GM23338 (cell line): ENCODE measurements around the gene EDARADD. TPM values are rescaled to one million over a fixed set of nuclear protein-coding genes. Genes with fewer than 3 reads are reported as not detected.

Experiments
- ATAC-seq: fragments of 200-7000 bp; cut with Tn5 transposase; 3 replicates; pipeline ENCODE4 v1.9.1; 2020
- DNase-seq: peaks from one replicate; pipeline ENCODE4 v3.0.0-alpha.2; 2015; ENCODE audit warnings: low spot score
- H2AFZ ChIP-seq: fragments of 200-600 bp; sonication (generic); 2 replicates; pipeline ENCODE4 v1.8.0; 2016; ENCODE audit warnings: antibody characterized with exemption, mild to moderate bottlenecking, moderate library complexity
- H3F3A ChIP-seq: fragments of 200-600 bp; sonication (generic); replicated peaks from 2 replicates; pipeline ENCODE4 v1.8.0; 2017; ENCODE audit warnings: antibody characterized with exemption, mixed run types, low read depth
- H3K27ac ChIP-seq: fragments of 200-600 bp; sonication (generic); 2 replicates; pipeline ENCODE4 v1.6.1; 2016; ENCODE audit warnings: low read depth
- H3K27me3 ChIP-seq: fragments of 200-600 bp; sonication (generic); 2 replicates; pipeline ENCODE4 v1.8.0; 2016; ENCODE audit warnings: mild to moderate bottlenecking, mixed run types, moderate library complexity; ENCODE audit not compliant: insufficient read depth
- H3K36me3 ChIP-seq: fragments of 200-600 bp; sonication (generic); 2 replicates; pipeline ENCODE4 v1.8.0; 2016; ENCODE audit warnings: mild to moderate bottlenecking; ENCODE audit not compliant: insufficient read depth
- H3K4me1 ChIP-seq: fragments of 200-600 bp; sonication (generic); 2 replicates; pipeline ENCODE4 v1.8.0; 2016; ENCODE audit warnings: mild to moderate bottlenecking, moderate library complexity; ENCODE audit not compliant: insufficient read depth
- H3K4me2 ChIP-seq: fragments of 200-600 bp; sonication (generic); 2 replicates; pipeline ENCODE4 v1.7.1; 2017; ENCODE audit warnings: mixed run types
- H3K4me3 ChIP-seq: fragments of 200-600 bp; sonication (generic); 2 replicates; pipeline ENCODE4 v1.6.1; 2016; ENCODE audit warnings: mixed run types
- H3K79me2 ChIP-seq: fragments of 200-600 bp; sonication (generic); replicated peaks from 2 replicates; pipeline ENCODE4 v1.8.0; 2017; ENCODE audit warnings: mild to moderate bottlenecking; ENCODE audit not compliant: insufficient read depth
- H3K9me2 ChIP-seq: fragments of 200-600 bp; sonication (generic); 2 replicates; pipeline ENCODE4 v1.8.0; 2017; ENCODE audit not compliant: insufficient read depth
- H4K20me1 ChIP-seq: fragments of 200-600 bp; sonication (generic); replicated peaks from 2 replicates; pipeline ENCODE4 v1.8.0; 2017; ENCODE audit warnings: mild to moderate bottlenecking; ENCODE audit not compliant: insufficient read depth
- H3K27ac Mint-ChIP-seq: 2 replicates; pipeline ENCODE4 v1.8.0; 2020; ENCODE audit warnings: inconsistent platforms, mild to moderate bottlenecking, moderate library complexity, mixed read lengths
- H3K27me3 Mint-ChIP-seq: 3 replicates; pipeline ENCODE4 v1.8.0; 2022; ENCODE audit warnings: low read depth, mild to moderate bottlenecking, moderate library complexity, mixed read lengths, inconsistent platforms; ENCODE audit not compliant: insufficient read depth, poor library complexity
- H3K36me3 Mint-ChIP-seq: 3 replicates; pipeline ENCODE4 v1.8.0; 2021; ENCODE audit warnings: low read depth, mild to moderate bottlenecking, inconsistent platforms, moderate library complexity, mixed read lengths
- H3K4me1 Mint-ChIP-seq: 3 replicates; pipeline ENCODE4 v1.8.0; 2020; ENCODE audit warnings: mild to moderate bottlenecking, inconsistent platforms, mixed read lengths
- H3K4me3 Mint-ChIP-seq: 3 replicates; pipeline ENCODE4 v1.8.0; 2021; ENCODE audit warnings: moderate library complexity, mild to moderate bottlenecking, inconsistent platforms, mixed read lengths
- H3K9me3 Mint-ChIP-seq: 3 replicates; pipeline ENCODE4 v1.8.0; 2020; ENCODE audit warnings: moderate library complexity, mild to moderate bottlenecking, inconsistent platforms, mixed read lengths
- CREB1 ChIP-seq: fragments of 250-450 bp; sonication (Bioruptor Pico); IDR thresholded peaks from 2 replicates; pipeline ENCODE4 v1.5.0; 2020; ENCODE audit warnings: low read depth, mild to moderate bottlenecking, moderate library complexity
- ETS1 ChIP-seq: IDR thresholded peaks from 2 replicates; pipeline ENCODE4 v1.6.1; 2016; ENCODE audit warnings: antibody characterized with exemption
- EZH2 ChIP-seq: fragments of 200-600 bp; sonication (generic); IDR thresholded peaks from one replicate; pipeline ENCODE4 v1.8.0; 2017; ENCODE audit warnings: antibody characterized with exemption, mild to moderate bottlenecking, low read depth; ENCODE audit not compliant: unreplicated experiment
- EZH2phosphoT487 ChIP-seq: fragments of 200-600 bp; sonication (generic); IDR thresholded peaks from one replicate; pipeline ENCODE4 v1.8.1; 2018; ENCODE audit warnings: antibody characterized with exemption; ENCODE audit not compliant: unreplicated experiment
- JUNB ChIP-seq: IDR thresholded peaks from one replicate; pipeline ENCODE4 v1.6.1; 2016; ENCODE audit warnings: antibody characterized with exemption; ENCODE audit not compliant: unreplicated experiment
- NANOG ChIP-seq: IDR thresholded peaks from 2 replicates; pipeline ENCODE4 v1.6.1; 2016; ENCODE audit warnings: antibody characterized with exemption, borderline replicate concordance
- POLR2AphosphoS5 ChIP-seq: IDR thresholded peaks from 2 replicates; pipeline ENCODE4 v1.6.1; 2016; ENCODE audit warnings: antibody characterized with exemption, low read depth
- REST ChIP-seq: IDR thresholded peaks from one replicate; pipeline ENCODE4 v1.6.1; 2018; ENCODE audit warnings: antibody characterized with exemption; ENCODE audit not compliant: unreplicated experiment
- ZNF114 ChIP-seq: fragments of 250-450 bp; sonication (Bioruptor Pico); IDR thresholded peaks from 2 replicates; pipeline ENCODE4 v1.5.0; 2020; ENCODE audit warnings: mild to moderate bottlenecking, moderate library complexity
- ZNF331 ChIP-seq: fragments of 250-450 bp; sonication (Bioruptor Pico); IDR thresholded peaks from 2 replicates; pipeline ENCODE4 v1.5.0; 2020; ENCODE audit warnings: low read depth, mild to moderate bottlenecking, moderate library complexity
- ZNF462 ChIP-seq: fragments of 250-450 bp; sonication (Bioruptor Pico); IDR thresholded peaks from 2 replicates; pipeline ENCODE4 v1.5.0; 2020; ENCODE audit warnings: mild to moderate bottlenecking, moderate library complexity
- polyA plus RNA-seq: library from polyadenylated mRNA; unstranded; fragments of >200 nt; fragmentation: Nextera tagmentation; extraction: Ambion mirVana; gene quantifications from 2 replicates; pipeline ENCODE4 v1.2.1, GENCODE V29; 2016
- total RNA-seq: library from RNA; depleted of rRNA; stranded (reverse); fragments of >200 nt; shearing (Covaris generic); gene quantifications from 2 replicates; pipeline ENCODE4 v1.2.3, GENCODE V29; 2014

The EDARADD gene
- total and polyA plus RNA-seq, 2 experiments from 2014 or later, result 3.7 to 4.4 TPM

- TF ChIP-seq ETS1, result no peak
- no peak for TF ChIP-seq ZNF114 (CRISPR knock-in tag)
- TF ChIP-seq EZH2phosphoT487, result no peak
- TF ChIP-seq EZH2, result no peak
- no peak for TF ChIP-seq NANOG
- no peak for TF ChIP-seq POLR2AphosphoS5
Observed at GRCh38 chr1:236426215-236426614, 32.1 kb downstream of the EDARADD start (continued).

- no peak overlapping the region for H3K4me2 ChIP-seq
- H3K9me2 ChIP-seq, result no peaks in the 10 kb centered on the region
- no peak overlapping the region; the same call in 2 of the 3 replicates for H3K4me3 Mint-ChIP-seq
- no peaks in the 10 kb centered on the region; the same call in 1 of the 2 replicates for H3K4me1 ChIP-seq
- DNase-seq, result no peak
- TF ChIP-seq CREB1 (CRISPR knock-in tag) (no peak), POLR2AphosphoS5 (no peak), ETS1 (no peak), REST (no peak), ZNF331 (CRISPR knock-in tag) (no peak), NANOG (no peak), EZH2phosphoT487 (no peak), EZH2 (no peak), JUNB (no peak), ZNF462 (CRISPR knock-in tag) (no peak)
- H3K27ac Mint-ChIP-seq, result no peak overlapping the region
- H2AFZ ChIP-seq, result no peak overlapping the region
- H3K27me3 Mint-ChIP-seq, result peaks cover 4% of the 10 kb centered on the region
- no peaks in the 10 kb centered on the region for H3K36me3 ChIP-seq
- no peaks in the 10 kb centered on the region for H3K27me3 ChIP-seq
- no peak for ATAC-seq
- H3F3A ChIP-seq, result no peaks in the 10 kb centered on the region
- H3K27ac ChIP-seq, result no peak overlapping the region
- no peaks in the 10 kb centered on the region for H3K79me2 ChIP-seq
- H3K4me3 ChIP-seq, result no peak overlapping the region
- H4K20me1 ChIP-seq, result no peaks in the 10 kb centered on the region
- H3K4me1 Mint-ChIP-seq, result no peaks in the 10 kb centered on the region
- peaks cover 13% of the 10 kb centered on the region for H3K9me3 Mint-ChIP-seq
- H3K36me3 Mint-ChIP-seq, result peaks cover 23% of the 10 kb centered on the region
Observed at GRCh38 chr1:236429715-236430274, 35.7 kb downstream of the EDARADD start.
